Esophagus mucosa (tissue), 1 donor: ENCODE results near the gene MAVS. TPM values are rescaled to one million over a fixed set of nuclear protein-coding genes. Genes with fewer than 3 reads are reported as not detected.

ENCODE experiments used
- ATAC-seq: fragments of 200-7000 bp; cut with Tn5 transposase; one replicate; pipeline ENCODE4 v1.9.1; 2020
- total RNA-seq: library from RNA; stranded (reverse); gene quantifications from one replicate; pipeline ENCODE4 v1.2.4, GENCODE V29; 2023
- donor health status: DM: yes; HTN: yes; CAD: no.

Gene MAVS
- 18.8 TPM for total RNA-seq

GRCh38 chr20:3846740-3847428 lies at the start of gene MAVS:
Gene MAVS (plus strand): TSS chr20:3846834. CDS start chr20:3854625, 7,791 bp downstream.
- peak; percentile 92 for ATAC-seq

- no peak for ATAC-seq
Observed at GRCh38 chr20:3797226-3797545, 49.4 kb upstream of the MAVS start.

GRCh38 chr20:3797592-3798372 lies 48.9 kb upstream of the MAVS start:
- ATAC-seq = peak; percentile 52

- no peak for ATAC-seq
Observed at GRCh38 chr20:3798373-3798768, 48.3 kb upstream of the MAVS start.

- ATAC-seq = no peak
Observed at GRCh38 chr20:3798908-3799248, 47.8 kb upstream of the MAVS start.

GRCh38 chr20:3800256-3800877 lies 46.3 kb upstream of the MAVS start:
- no peak for ATAC-seq

- ATAC-seq = no peak
Observed at GRCh38 chr20:3800878-3801260, 45.8 kb upstream of the MAVS start.

GRCh38 chr20:3801299-3801698 lies 45.3 kb upstream of the MAVS start:
- ATAC-seq = no peak

- ATAC-seq = no peak
Observed at GRCh38 chr20:3801846-3802245, 44.8 kb upstream of the MAVS start.

- no peak for ATAC-seq
Observed at GRCh38 chr20:3802524-3803239, 44.0 kb upstream of the MAVS start.

GRCh38 chr20:3803289-3803688 lies 43.3 kb upstream of the MAVS start:
- no peak for ATAC-seq

- no peak for ATAC-seq
Observed at GRCh38 chr20:3803854-3804253, 42.8 kb upstream of the MAVS start.

- ATAC-seq = peak; percentile 25
Observed at GRCh38 chr20:3804254-3804751, 42.3 kb upstream of the MAVS start.

- no peak for ATAC-seq
Observed at GRCh38 chr20:3804781-3805180, 41.9 kb upstream of the MAVS start.

- ATAC-seq = no peak
Observed at GRCh38 chr20:3808544-3808943, 38.1 kb upstream of the MAVS start.

- peak; percentile 96 for ATAC-seq
Observed at GRCh38 chr20:3811467-3812258, 35.0 kb upstream of the MAVS start.

GRCh38 chr20:3812259-3812681 lies 34.4 kb upstream of the MAVS start:
- no peak for ATAC-seq

- ATAC-seq = no peak
Observed at GRCh38 chr20:3812975-3813847, 33.4 kb upstream of the MAVS start.

- ATAC-seq = no peak
Observed at GRCh38 chr20:3813848-3814581, 32.6 kb upstream of the MAVS start.

GRCh38 chr20:3814928-3815495 lies 31.6 kb upstream of the MAVS start:
- no peak for ATAC-seq
